CD4-positive, alpha-beta T cell (primary cell): Measurements from ENCODE around the gene MORN4. TPM values are rescaled to one million over a fixed set of nuclear protein-coding genes. Genes with fewer than 3 reads are reported as not detected.

Experiments
- ATAC-seq: fragments of 200-7000 bp; cut with Tn5 transposase; one replicate; pipeline ENCODE4 v1.10.0; 2022; ENCODE audit warnings: mild to moderate bottlenecking; ENCODE audit not compliant: poor library complexity
- CTCF ChIA-PET: fragments of 350-600 bp; sonication (Branson Sonifier 250); formaldehyde crosslinking; loops from one replicate; lab custom pipeline; 2021; ENCODE audit warnings: antibody characterized with exemption, inconsistent platforms; lab: Charles Lee
- POLR2A ChIA-PET: fragments of 350-600 bp; sonication (Branson Sonifier 250); formaldehyde crosslinking; loops from one replicate; lab custom pipeline; 2021; ENCODE audit warnings: antibody characterized with exemption, inconsistent platforms; lab: Charles Lee
- DNase-seq, 14 experiments: peaks; one replicate each; pipeline ENCODE4 v3.0.0-alpha.2; 2013 to 2020; ENCODE audit warnings: mixed read lengths in 2 of 14
- H3K27ac ChIP-seq, 2 donors: one replicate each; pipeline versions ENCODE4 v1.5.1 to v1.7.0; 2013; ENCODE audit warnings: low read length in 2 of 2, low read depth in 1 of 2, mild to moderate bottlenecking in 1 of 2
- H3K27me3 ChIP-seq, 2 experiments: 1 replicate in 1 of 2; 2 replicates in 1 of 2; pipeline versions ENCODE4 v1.6.1 to v1.7.0; 2013; ENCODE audit warnings: low read length in 2 of 2, control low read depth in 1 of 2, mild to moderate bottlenecking in 1 of 2, moderate library complexity in 1 of 2; ENCODE audit not compliant: insufficient read depth in 2 of 2, control insufficient read depth in 1 of 2
- H3K36me3 ChIP-seq: one replicate; pipeline ENCODE4 v1.6.1; 2013; ENCODE audit warnings: low read length, control low read depth; ENCODE audit not compliant: insufficient read depth
- H3K4me1 ChIP-seq: one replicate; pipeline ENCODE4 v1.6.1; 2013; ENCODE audit warnings: low read length, control low read depth; ENCODE audit not compliant: insufficient read depth
- H3K4me3 ChIP-seq: one replicate; pipeline ENCODE4 v1.5.1; 2013; ENCODE audit warnings: mild to moderate bottlenecking, low read length, moderate library complexity
- H3K9me3 ChIP-seq, 2 experiments: 1 replicate in 1 of 2; 2 replicates in 1 of 2; pipeline versions ENCODE4 v1.6.1 to v1.7.0; 2013; ENCODE audit warnings: low read length in 2 of 2, mild to moderate bottlenecking in 2 of 2, control low read depth in 1 of 2, moderate library complexity in 1 of 2; ENCODE audit not compliant: control insufficient read depth in 1 of 2, insufficient read depth in 1 of 2
- H3K27ac Mint-ChIP-seq: one replicate; pipeline ENCODE4 v1.8.0; 2020; ENCODE audit warnings: mixed read lengths
- H3K27me3 Mint-ChIP-seq: one replicate; pipeline ENCODE4 v1.8.0; 2021; ENCODE audit warnings: mixed read lengths
- H3K36me3 Mint-ChIP-seq: one replicate; pipeline ENCODE4 v1.8.0; 2021; ENCODE audit warnings: low read depth, mixed read lengths
- H3K4me1 Mint-ChIP-seq: one replicate; pipeline ENCODE4 v1.8.0; 2021; ENCODE audit warnings: low read depth, mixed read lengths
- H3K4me3 Mint-ChIP-seq: one replicate; pipeline ENCODE4 v1.8.0; 2020; ENCODE audit warnings: mild to moderate bottlenecking, mixed read lengths
- H3K9me3 Mint-ChIP-seq: one replicate; pipeline ENCODE4 v1.8.0; 2020; ENCODE audit warnings: mixed read lengths
- CTCF ChIP-seq: fragments of 200-600 bp; IDR thresholded peaks from one replicate; pipeline ENCODE4 v1.8.0; 2022; ENCODE audit warnings: antibody characterized with exemption, mild to moderate bottlenecking
- intact Hi-C, 2 experiments: fragments of 100-400 bp; cut with DNase I in 1 of 2; cut with micrococcal nuclease in 1 of 2; formaldehyde crosslinking; loops; one replicate each; pipeline versions ENCODE4 v1.15.1 to v1.9.0; 2023 to 2025; cut with DNase I, micrococcal nuclease
- total RNA-seq, 174 experiments: library from RNA in 2 of 174; stranded (reverse) in 2 of 174; gene quantifications; one replicate each; pipeline ENCODE4 v1.2.3 and lab custom pipeline; 2021 to 2026

Gene MORN4
- total RNA-seq, 2 experiments from 2014 or later, result 0.36 to 0.39 TPM

- intact Hi-C loops, result no loop called here
- Mint-ChIP-seq H3K4me1 (no peaks in the 10 kb centered on the region), H3K9me3 (no peaks in the 10 kb centered on the region), H3K4me3 (no peak overlapping the region), H3K27me3 (no peaks in the 10 kb centered on the region), H3K27ac (no peak overlapping the region), H3K36me3 (no peaks in the 10 kb centered on the region)
- TF ChIP-seq CTCF, result no peak
- Histone ChIP-seq H3K27me3 (no peaks in the 10 kb centered on the region), H3K4me1 (no peaks in the 10 kb centered on the region), H3K36me3 (no peaks in the 10 kb centered on the region), H3K9me3 (no peaks in the 10 kb centered on the region), H3K27ac (no peak overlapping the region), H3K4me3 (no peak overlapping the region)
- ATAC-seq, result no peak
- DNase-seq, result no peak
- ChIA-PET CTCF (no interaction called here), POLR2A (interaction anchor here (0.6 kb wide), 1 partner anchor 107 kb away, joined by 3 read pairs; no protein-coding TSS in a partner anchor)
Measured at GRCh38 chr10:97598407-97599271, 34.7 kb downstream of the MORN4 start.

GRCh38 chr10:97597778-97598177, 35.5 kb downstream of the MORN4 start:
- no peak for ATAC-seq
- H3K27me3 Mint-ChIP-seq, result no peaks in the 10 kb centered on the region
- ChIA-PET POLR2A (interaction anchor here (0.6 kb wide), 1 partner anchor 108 kb away, joined by 3 read pairs; no protein-coding TSS in a partner anchor), CTCF (no interaction called here)
- no peaks in the 10 kb centered on the region for H3K9me3 Mint-ChIP-seq
- H3K4me3 Mint-ChIP-seq, result no peak overlapping the region
- DNase-seq, result no peak
- Histone ChIP-seq H3K4me3 (no peak overlapping the region), H3K27me3 (no peaks in the 10 kb centered on the region), H3K4me1 (no peaks in the 10 kb centered on the region), H3K9me3 (no peaks in the 10 kb centered on the region), H3K27ac (no peak overlapping the region), H3K36me3 (no peaks in the 10 kb centered on the region)
- no peaks in the 10 kb centered on the region for H3K36me3 Mint-ChIP-seq
- intact Hi-C loops, result no loop called here
- H3K4me1 Mint-ChIP-seq, result no peaks in the 10 kb centered on the region
- TF ChIP-seq CTCF, result no peak
- no peak overlapping the region for H3K27ac Mint-ChIP-seq

GRCh38 chr10:97596101-97597082, 36.9 kb downstream of the MORN4 start:
- ATAC-seq (no peak), DNase-seq (no peak)
- intact Hi-C loops, result no loop called here
- POLR2A ChIA-PET, result no interaction called here
- Histone ChIP-seq H3K4me1 (no peaks in the 10 kb centered on the region), H3K36me3 (no peaks in the 10 kb centered on the region), H3K4me3 (no peak overlapping the region), H3K27ac (no peak overlapping the region), H3K27me3 (no peaks in the 10 kb centered on the region), H3K9me3 (no peaks in the 10 kb centered on the region)
- TF ChIP-seq CTCF, result no peak
- H3K4me1 Mint-ChIP-seq, result no peaks in the 10 kb centered on the region
- no peaks in the 10 kb centered on the region for H3K36me3 Mint-ChIP-seq
- no peak overlapping the region for H3K27ac Mint-ChIP-seq
- CTCF ChIA-PET, result no interaction called here
- H3K27me3 Mint-ChIP-seq, result no peaks in the 10 kb centered on the region
- no peak overlapping the region for H3K4me3 Mint-ChIP-seq
- no peaks in the 10 kb centered on the region for H3K9me3 Mint-ChIP-seq
